Parathyroid adenoma (tissue), 2 donors: ENCODE data around the gene CXCR6.

Experiments used
- H2AFZ ChIP-seq: fragments of 300-600 bp; sonication (generic); one replicate; pipeline ENCODE4 v1.7.0; 2017; ENCODE audit warnings: antibody characterized with exemption, mild to moderate bottlenecking
- H3K27ac ChIP-seq: fragments of 300-600 bp; sonication (generic); one replicate; pipeline ENCODE4 v1.7.0; 2017
- H3K27me3 ChIP-seq: fragments of 300-600 bp; sonication (generic); one replicate; pipeline ENCODE4 v1.7.0; 2017; ENCODE audit warnings: low read length; ENCODE audit not compliant: control insufficient read depth, insufficient read depth
- H3K36me3 ChIP-seq: fragments of 300-600 bp; sonication (generic); one replicate; pipeline ENCODE4 v1.7.0; 2017; ENCODE audit warnings: low read length; ENCODE audit not compliant: control insufficient read depth, insufficient read depth
- H3K4me1 ChIP-seq: fragments of 300-600 bp; sonication (generic); one replicate; pipeline ENCODE4 v1.7.0; 2017; ENCODE audit warnings: control low read depth
- H3K4me2 ChIP-seq: fragments of 300-600 bp; sonication (generic); one replicate; pipeline ENCODE4 v1.7.0; 2017; ENCODE audit warnings: low read length
- H3K4me3 ChIP-seq: fragments of 300-600 bp; sonication (generic); one replicate; pipeline ENCODE4 v1.7.0; 2017; ENCODE audit warnings: low read depth, low read length
- H3K79me2 ChIP-seq: fragments of 300-600 bp; sonication (generic); one replicate; pipeline ENCODE4 v1.7.0; 2017; ENCODE audit warnings: control low read depth
- H3K9ac ChIP-seq: fragments of 300-600 bp; sonication (generic); one replicate; pipeline ENCODE4 v1.7.0; 2017; ENCODE audit warnings: mild to moderate bottlenecking
- H3K9me3 ChIP-seq: fragments of 300-600 bp; sonication (generic); one replicate; pipeline ENCODE4 v1.7.0; 2017; ENCODE audit warnings: low read length; ENCODE audit not compliant: control insufficient read depth
- TF ChIP-seq, protein P1 (sequence below): fragments of 300-600 bp; sonication (generic); IDR thresholded peaks from one replicate; pipeline ENCODE4 v1.7.0; 2017; ENCODE audit warnings: antibody characterized with exemption, mild to moderate bottlenecking
- donor health status: primary hyperparathyroidism.

The CXCR6 gene

DNA sequence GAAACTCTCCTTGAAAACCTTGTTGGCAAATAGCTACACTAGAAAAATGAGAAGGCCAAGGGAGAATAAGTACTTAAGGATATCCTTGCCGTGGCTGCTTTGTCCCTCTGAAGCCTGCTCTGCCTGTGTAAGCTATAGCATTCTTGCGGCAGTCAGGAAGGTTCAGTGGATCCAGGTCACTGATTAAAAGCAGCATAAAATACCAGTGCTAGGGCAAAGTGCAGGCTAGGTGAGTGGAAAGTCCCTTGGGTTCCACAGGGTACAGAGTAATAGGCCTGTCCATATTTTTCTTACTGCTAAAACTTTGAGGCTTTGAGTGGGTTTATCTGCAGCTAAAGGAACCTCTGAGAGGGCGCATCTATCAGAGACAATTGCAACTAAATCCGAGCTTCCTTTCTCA, 10.3 kb downstream of the CXCR6 start:
- Histone ChIP-seq H2AFZ (no peak overlapping the region), H3K9ac (no peak overlapping the region), H3K79me2 (no peaks in the 10 kb centered on the region), H3K4me1 (no peaks in the 10 kb centered on the region), H3K36me3 (no peaks in the 10 kb centered on the region), H3K27me3 (no peaks in the 10 kb centered on the region), H3K4me3 (no peak overlapping the region), H3K9me3 (no peaks in the 10 kb centered on the region), H3K27ac (no peak overlapping the region), H3K4me2 (no peak overlapping the region)
- TF ChIP-seq, protein P1, sequence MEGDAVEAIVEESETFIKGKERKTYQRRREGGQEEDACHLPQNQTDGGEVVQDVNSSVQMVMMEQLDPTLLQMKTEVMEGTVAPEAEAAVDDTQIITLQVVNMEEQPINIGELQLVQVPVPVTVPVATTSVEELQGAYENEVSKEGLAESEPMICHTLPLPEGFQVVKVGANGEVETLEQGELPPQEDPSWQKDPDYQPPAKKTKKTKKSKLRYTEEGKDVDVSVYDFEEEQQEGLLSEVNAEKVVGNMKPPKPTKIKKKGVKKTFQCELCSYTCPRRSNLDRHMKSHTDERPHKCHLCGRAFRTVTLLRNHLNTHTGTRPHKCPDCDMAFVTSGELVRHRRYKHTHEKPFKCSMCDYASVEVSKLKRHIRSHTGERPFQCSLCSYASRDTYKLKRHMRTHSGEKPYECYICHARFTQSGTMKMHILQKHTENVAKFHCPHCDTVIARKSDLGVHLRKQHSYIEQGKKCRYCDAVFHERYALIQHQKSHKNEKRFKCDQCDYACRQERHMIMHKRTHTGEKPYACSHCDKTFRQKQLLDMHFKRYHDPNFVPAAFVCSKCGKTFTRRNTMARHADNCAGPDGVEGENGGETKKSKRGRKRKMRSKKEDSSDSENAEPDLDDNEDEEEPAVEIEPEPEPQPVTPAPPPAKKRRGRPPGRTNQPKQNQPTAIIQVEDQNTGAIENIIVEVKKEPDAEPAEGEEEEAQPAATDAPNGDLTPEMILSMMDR = no peak

GRCh38 chr3:45954306-45954705, 11.0 kb downstream of the CXCR6 start:
- Histone ChIP-seq H3K4me3 (no peak overlapping the region), H3K27me3 (no peaks in the 10 kb centered on the region), H3K9me3 (no peaks in the 10 kb centered on the region), H3K27ac (no peak overlapping the region), H3K36me3 (no peaks in the 10 kb centered on the region), H3K4me1 (no peaks in the 10 kb centered on the region), H3K9ac (no peak overlapping the region), H2AFZ (no peak overlapping the region), H3K4me2 (no peak overlapping the region), H3K79me2 (no peaks in the 10 kb centered on the region)
- TF ChIP-seq, protein P1 = no peak

GRCh38 chr3:45955017-45955647, 11.9 kb downstream of the CXCR6 start:
- Histone ChIP-seq H3K27ac (no peak overlapping the region), H3K9ac (no peak overlapping the region), H3K9me3 (no peaks in the 10 kb centered on the region), H3K36me3 (no peaks in the 10 kb centered on the region), H2AFZ (no peak overlapping the region), H3K27me3 (no peaks in the 10 kb centered on the region), H3K4me3 (no peak overlapping the region), H3K4me1 (no peaks in the 10 kb centered on the region), H3K4me2 (no peak overlapping the region), H3K79me2 (no peaks in the 10 kb centered on the region)
- TF ChIP-seq, protein P1 = no peak

GRCh38 chr3:45955706-45956105, 12.4 kb downstream of the CXCR6 start:
- no peak overlapping the region for H3K9ac ChIP-seq
- H3K27me3 ChIP-seq = no peaks in the 10 kb centered on the region
- H3K4me1 ChIP-seq = no peaks in the 10 kb centered on the region
- no peak overlapping the region for H2AFZ ChIP-seq
- H3K4me2 ChIP-seq = no peak overlapping the region
- TF ChIP-seq, protein P1 = no peak
- H3K4me3 ChIP-seq = no peak overlapping the region
- H3K36me3 ChIP-seq = no peaks in the 10 kb centered on the region
- H3K79me2 ChIP-seq = no peaks in the 10 kb centered on the region
- no peak overlapping the region for H3K27ac ChIP-seq
- no peaks in the 10 kb centered on the region for H3K9me3 ChIP-seq

DNA sequence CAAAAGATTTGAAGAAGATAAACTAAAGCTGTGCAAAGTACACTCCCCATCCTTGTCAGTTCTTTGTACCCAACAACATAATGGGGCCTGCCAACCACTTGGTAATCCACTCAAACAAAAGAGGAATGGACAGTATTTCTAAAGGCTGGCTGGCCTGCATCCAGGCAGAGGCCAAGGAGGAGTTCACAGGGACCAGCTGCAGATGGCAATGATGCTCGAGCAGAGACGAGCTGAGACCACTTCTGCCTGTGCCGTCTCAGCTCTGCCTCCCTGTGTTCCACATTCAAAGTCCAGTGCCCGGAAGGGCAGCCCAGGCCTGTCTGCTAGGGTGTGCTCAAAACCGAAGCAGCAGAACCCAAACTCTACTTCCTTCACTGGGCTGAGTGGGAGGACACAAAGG, 14.3 kb downstream of the CXCR6 start:
- no peak overlapping the region for H2AFZ ChIP-seq
- no peak overlapping the region for H3K9ac ChIP-seq
- H3K4me3 ChIP-seq = no peak overlapping the region
- no peak overlapping the region for H3K27ac ChIP-seq
- no peaks in the 10 kb centered on the region for H3K79me2 ChIP-seq
- no peaks in the 10 kb centered on the region for H3K9me3 ChIP-seq
- no peak overlapping the region for H3K4me2 ChIP-seq
- TF ChIP-seq, protein P1 = no peak
- no peaks in the 10 kb centered on the region for H3K36me3 ChIP-seq
- no peaks in the 10 kb centered on the region for H3K27me3 ChIP-seq
- no peaks in the 10 kb centered on the region for H3K4me1 ChIP-seq
